ENCODE results near the gene SFXN3.

SFXN3 gene

DNA sequence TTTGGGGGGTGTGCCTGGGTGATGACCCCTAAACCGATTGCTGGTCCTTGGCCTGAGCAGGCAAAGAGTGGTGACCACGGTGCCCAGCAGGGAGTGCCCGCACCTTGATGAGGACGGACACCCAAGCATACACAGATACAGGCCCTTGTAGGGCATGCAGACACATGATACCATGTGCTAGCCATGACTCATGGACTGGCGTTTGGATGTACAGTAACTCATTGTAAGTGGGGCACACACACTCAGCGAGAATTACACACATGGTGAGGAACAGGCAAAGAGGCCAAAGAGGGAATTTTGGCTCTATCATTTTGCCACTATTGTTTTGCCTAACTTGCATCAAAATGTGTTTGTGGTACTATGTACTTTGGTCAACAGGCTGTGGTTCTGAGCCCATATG, 54.8 kb downstream of the SFXN3 start:
- no peak for DNase-seq

DNA sequence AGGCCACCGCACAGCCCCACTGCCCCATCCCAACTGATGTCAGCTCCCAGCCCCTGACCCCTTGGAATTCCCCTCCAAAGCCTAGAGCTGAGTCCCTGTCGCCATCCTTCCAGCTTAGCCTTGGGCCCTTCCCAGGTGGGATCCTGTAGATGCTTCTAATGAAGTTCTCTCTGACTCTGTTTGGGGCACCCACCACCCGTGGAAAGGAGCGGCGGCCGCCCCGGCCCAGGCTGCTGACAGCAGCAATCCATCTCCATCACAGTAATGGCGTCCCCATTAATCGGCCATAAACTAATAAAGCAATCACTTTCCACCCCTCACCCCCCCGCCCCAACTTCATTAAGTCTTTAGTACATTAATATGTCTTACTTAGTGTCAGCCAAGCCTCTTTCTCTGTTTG, 56.3 kb downstream of the SFXN3 start:
- no peak for DNase-seq

DNA sequence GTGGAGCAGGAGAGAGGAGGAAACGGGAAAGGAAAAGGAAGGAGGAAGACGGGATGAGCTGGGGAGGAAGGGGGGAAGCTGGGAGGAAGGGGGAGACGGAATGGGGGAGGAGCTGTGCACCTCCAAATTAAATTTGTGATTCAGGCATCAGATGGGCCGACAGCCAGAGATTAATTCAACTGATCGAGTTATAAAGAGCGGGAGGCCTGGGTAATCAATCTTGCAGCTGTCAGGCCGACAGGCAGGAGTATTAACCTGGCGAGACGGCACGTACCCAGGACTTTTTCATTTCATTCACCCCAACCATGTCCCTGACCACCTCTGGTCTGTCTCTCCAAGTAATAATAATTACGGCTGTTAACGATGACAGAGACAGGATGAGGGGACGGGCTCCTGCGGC, 56.9 kb downstream of the SFXN3 start:
- DNase-seq = no peak

DNA sequence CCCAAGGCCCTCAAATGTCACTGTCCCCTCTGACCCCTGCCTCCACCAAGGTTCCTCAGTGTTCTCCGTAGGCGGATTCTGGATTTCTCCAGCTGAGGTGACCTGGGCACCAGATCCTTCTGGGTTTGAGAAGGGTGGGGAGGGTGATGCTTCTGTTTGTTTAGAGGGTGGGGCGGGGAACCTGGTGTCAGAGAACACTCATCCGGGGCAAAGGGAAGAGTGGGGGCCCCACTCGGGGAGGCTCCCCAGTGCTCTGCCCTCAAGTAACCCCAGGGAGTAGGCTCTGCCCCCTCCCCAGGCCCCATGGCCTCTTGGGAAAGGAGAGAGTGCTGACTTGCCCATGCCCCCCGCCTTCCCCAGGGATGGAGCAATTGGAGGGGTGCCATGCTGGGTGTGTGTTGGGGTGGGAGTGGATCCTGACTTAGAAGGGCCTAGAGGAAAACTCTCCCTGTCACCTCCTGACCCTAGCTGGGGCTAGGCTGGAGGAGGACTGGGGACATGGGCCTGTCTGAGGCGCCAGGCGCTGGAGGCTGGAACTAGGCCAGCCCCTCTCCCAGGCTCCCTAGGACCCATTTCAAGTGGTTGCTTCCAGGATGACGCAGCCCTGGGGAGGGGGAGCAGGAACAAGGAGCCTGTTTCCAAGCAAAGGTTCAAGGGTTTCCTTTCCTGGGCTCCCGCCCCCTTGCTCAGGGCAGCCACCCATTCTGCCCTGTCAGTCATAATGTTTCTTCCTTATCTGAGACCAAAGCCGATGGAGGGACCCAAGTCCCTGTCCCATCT, 58.7 kb downstream of the SFXN3 start:
- DNase-seq = no peak

DNA sequence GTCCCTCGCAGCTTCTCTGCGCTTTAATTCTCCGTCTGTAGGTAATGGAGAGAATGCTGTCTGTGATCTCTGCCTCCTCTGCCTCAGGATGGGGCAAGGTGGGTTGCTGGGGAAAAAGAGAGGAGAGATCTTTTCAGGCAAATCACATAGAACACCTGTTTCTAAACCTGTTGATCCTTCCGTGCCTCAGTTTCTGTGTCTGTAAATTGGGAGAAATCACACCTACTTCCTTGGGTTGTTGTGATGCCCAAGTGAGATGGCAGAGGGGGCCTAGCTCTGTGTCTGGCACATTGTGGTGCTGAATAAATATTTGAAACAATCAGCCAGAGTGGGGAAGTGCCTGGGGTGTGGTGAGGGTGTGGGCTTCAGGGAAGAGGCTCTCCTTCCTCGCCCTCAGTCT, 59.6 kb downstream of the SFXN3 start:
- DNase-seq = no peak

All from NK-92 treated with Interleukin-12 subunit alpha and Interleukin-12 subunit beta, amount 100 ng/mL, for 24 hours (cell line).